ENCODE measurements around the gene ARVCF.

DNA sequence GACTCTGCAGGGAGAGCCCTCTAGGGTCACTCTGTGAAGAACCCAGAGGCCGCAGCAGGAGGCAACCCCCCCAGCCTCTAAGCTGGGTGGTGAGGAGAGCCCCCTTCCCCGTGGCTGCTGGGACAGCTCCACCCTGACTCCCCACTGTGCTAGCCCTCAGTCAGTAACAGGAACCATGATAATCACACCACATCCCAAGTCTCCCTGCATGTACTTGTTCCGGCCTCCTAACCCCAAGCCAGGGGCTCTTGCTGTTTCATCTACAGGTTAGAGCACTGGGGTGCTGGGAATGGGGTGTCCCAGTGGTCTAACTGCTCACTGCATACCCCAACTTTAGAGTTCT is 26.9 kb downstream of the ARVCF start:
- TF ChIP-seq POLR2A (IDR thresholded peaks at IDR 0.05): no peak
- TF ChIP-seq, protein P1, sequence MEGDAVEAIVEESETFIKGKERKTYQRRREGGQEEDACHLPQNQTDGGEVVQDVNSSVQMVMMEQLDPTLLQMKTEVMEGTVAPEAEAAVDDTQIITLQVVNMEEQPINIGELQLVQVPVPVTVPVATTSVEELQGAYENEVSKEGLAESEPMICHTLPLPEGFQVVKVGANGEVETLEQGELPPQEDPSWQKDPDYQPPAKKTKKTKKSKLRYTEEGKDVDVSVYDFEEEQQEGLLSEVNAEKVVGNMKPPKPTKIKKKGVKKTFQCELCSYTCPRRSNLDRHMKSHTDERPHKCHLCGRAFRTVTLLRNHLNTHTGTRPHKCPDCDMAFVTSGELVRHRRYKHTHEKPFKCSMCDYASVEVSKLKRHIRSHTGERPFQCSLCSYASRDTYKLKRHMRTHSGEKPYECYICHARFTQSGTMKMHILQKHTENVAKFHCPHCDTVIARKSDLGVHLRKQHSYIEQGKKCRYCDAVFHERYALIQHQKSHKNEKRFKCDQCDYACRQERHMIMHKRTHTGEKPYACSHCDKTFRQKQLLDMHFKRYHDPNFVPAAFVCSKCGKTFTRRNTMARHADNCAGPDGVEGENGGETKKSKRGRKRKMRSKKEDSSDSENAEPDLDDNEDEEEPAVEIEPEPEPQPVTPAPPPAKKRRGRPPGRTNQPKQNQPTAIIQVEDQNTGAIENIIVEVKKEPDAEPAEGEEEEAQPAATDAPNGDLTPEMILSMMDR (IDR thresholded peaks at IDR 0.05): no peak
